Lung (tissue), 12 donors: ENCODE data around the gene FATE1. TPM values are rescaled to one million over a fixed set of nuclear protein-coding genes. Genes with fewer than 3 reads are reported as not detected.

Experiments
- ATAC-seq: fragments of 200-7000 bp; cut with Tn5 transposase; one replicate; pipeline ENCODE4 v1.9.1; 2020; ENCODE audit warnings: moderate number of reproducible peaks; ENCODE audit not compliant: insufficient read depth, low FRiP score
- DNase-seq, 3 donors: peaks; one replicate each; pipeline ENCODE4 v3.0.0-alpha.2; 2013 to 2017
- H3K27ac ChIP-seq, 2 donors: one replicate each; pipeline ENCODE4 v1.5.1; 2013; ENCODE audit warnings: mild to moderate bottlenecking in 2 of 2, moderate library complexity in 2 of 2, control low read depth in 1 of 2, inconsistent platforms in 1 of 2, low read depth in 1 of 2, low read length in 1 of 2
- H3K27me3 ChIP-seq, 3 donors: one replicate each; pipeline ENCODE4 v1.5.1; 2013; ENCODE audit warnings: low read length in 2 of 3; ENCODE audit not compliant: control insufficient read depth in 3 of 3, insufficient read depth in 3 of 3
- H3K36me3 ChIP-seq, 4 donors: one replicate each; pipeline ENCODE4 v1.5.1; 2013; ENCODE audit warnings: low read length in 4 of 4, mild to moderate bottlenecking in 1 of 4, moderate library complexity in 1 of 4; ENCODE audit not compliant: control insufficient read depth in 4 of 4, insufficient read depth in 4 of 4
- H3K4me1 ChIP-seq, 5 donors: one replicate each; pipeline ENCODE4 v1.5.1; 2013; ENCODE audit warnings: low read length in 5 of 5, mild to moderate bottlenecking in 2 of 5, moderate library complexity in 1 of 5; ENCODE audit not compliant: control insufficient read depth in 5 of 5, insufficient read depth in 5 of 5
- H3K4me3 ChIP-seq: one replicate; pipeline ENCODE4 v1.5.1; 2013; ENCODE audit warnings: mild to moderate bottlenecking, control low read depth, moderate library complexity
- H3K9ac ChIP-seq, 2 donors: one replicate each; pipeline ENCODE4 v1.5.1; 2013; ENCODE audit warnings: low read length in 2 of 2, control low read depth in 1 of 2; ENCODE audit not compliant: insufficient read depth in 1 of 2
- H3K9me3 ChIP-seq, 4 donors: one replicate each; pipeline ENCODE4 v1.5.1; 2013; ENCODE audit warnings: low read length in 3 of 4, mild to moderate bottlenecking in 1 of 4, moderate library complexity in 1 of 4; ENCODE audit not compliant: control insufficient read depth in 4 of 4, insufficient read depth in 3 of 4
- CTCF ChIP-seq: IDR thresholded peaks from 2 replicates; pipeline ENCODE4 v1.5.1; 2012; ENCODE audit warnings: mild to moderate bottlenecking; ENCODE audit errors: control extremely low read depth, extremely low read depth
- WGBS, 2 donors: extraction: QIAGEN DNeasy Blood & Tissue Kit; methylation state at CpG; one replicate each; pipeline ENCODE4 v1.1.7; 2013; 5-methylcytosine and 5-hydroxymethylcytosine counted together
- polyA plus RNA-seq, 2 donors: library from polyadenylated mRNA; stranded (reverse); fragments of 200-250 nt; gene quantifications; one replicate each; pipeline ENCODE4 v1.2.1, GENCODE V29; 2013
- total RNA-seq, 2 donors: library from RNA; depleted of rRNA in 1 of 2; stranded (reverse); fragments of >200 nt in 1 of 2; gene quantifications; one replicate each; pipeline ENCODE4 v1.2.1, GENCODE V29; 2014 to 2021
- donor health status: control.
- donor health status: control.
- donor health status: Bipolar disorder and iron deficiency.
- donor health status: healthy.
- donor health status: DM: yes; HTN: yes; CAD: no.

Gene FATE1
- total and polyA plus RNA-seq, 4 donors, result 0.05 to 1.0 (median 0.37) TPM; not detected in 1

GRCh38 chrX:151765026-151765425, 49.2 kb downstream of the FATE1 start:
- 76 to 93% methylated on average over 2 of the region's 2 CpGs for WGBS, 2 donors
- ATAC-seq (no peak), DNase-seq (no peak)
- H3K4me1 ChIP-seq, result peaks cover 0 to 3% (median 0%) of the 10 kb centered on the region in 5 donors
- no peak overlapping the region for H3K9ac ChIP-seq
- no peak overlapping the region for H3K27ac ChIP-seq
- no peak for TF ChIP-seq CTCF
- H3K36me3 ChIP-seq, result no peaks in the 10 kb centered on the region
- no peaks in the 10 kb centered on the region for H3K9me3 ChIP-seq
- H3K4me3 ChIP-seq, result no peak overlapping the region
- H3K27me3 ChIP-seq, result no peaks in the 10 kb centered on the region

- no peak for TF ChIP-seq CTCF
- Histone ChIP-seq H3K9me3 (no peaks in the 10 kb centered on the region), H3K4me1 (peaks cover 0 to 3% (median 0%) of the 10 kb centered on the region in 5 donors), H3K9ac (no peak overlapping the region), H3K27me3 (no peaks in the 10 kb centered on the region), H3K36me3 (no peaks in the 10 kb centered on the region), H3K4me3 (no peak overlapping the region), H3K27ac (no peak overlapping the region)
- WGBS, 2 donors, result 88 to 89% methylated on average over 3 of the region's 3 CpGs
- DNase-seq (no peak), ATAC-seq (no peak)
These were observed 55.9 kb downstream of the FATE1 start for GRCh38 chrX:151771726-151772125.

Other genes with a start within 250 kb of the FATE1 start
- gene PASD1, start 152.4 kb upstream of the FATE1 start, total RNA-seq, result not detected
- not detected for gene PASD1, start 152.4 kb upstream of the FATE1 start, polyA plus RNA-seq
- 1 to 10 TPM; 2.4 to 5.6 TPM for gene PRRG3, start 20.6 kb upstream of the FATE1 start, total RNA-seq
- under 1 TPM; 0.11 to 0.63 TPM for gene PRRG3, start 20.6 kb upstream of the FATE1 start, polyA plus RNA-seq
- not detected for gene CNGA2, start 18.7 kb downstream of the FATE1 start, total RNA-seq
- gene CNGA2, start 18.7 kb downstream of the FATE1 start, polyA plus RNA-seq, result not detected
- gene MAGEA4, start 196.9 kb downstream of the FATE1 start, total RNA-seq, result not detected
- not detected for gene MAGEA4, start 196.9 kb downstream of the FATE1 start, polyA plus RNA-seq